GM21786 (cell line): Measurements from ENCODE around the gene COPA.
A peak's percentile ranks its signal among the peaks of the same experiment; 100 is the strongest.
"Not testable (repeated sequence)": the region's sequence is repeated elsewhere in the genome, so short reads cannot be mapped to it uniquely, and the experiment has no call there.

Experiments
- ATAC-seq: cut with Tn5 transposase; IDR thresholded peaks from one replicate; pipeline ENCODE4 v1.9.1; 2021; ENCODE audit not compliant: unreplicated experiment

The COPA gene

DNA sequence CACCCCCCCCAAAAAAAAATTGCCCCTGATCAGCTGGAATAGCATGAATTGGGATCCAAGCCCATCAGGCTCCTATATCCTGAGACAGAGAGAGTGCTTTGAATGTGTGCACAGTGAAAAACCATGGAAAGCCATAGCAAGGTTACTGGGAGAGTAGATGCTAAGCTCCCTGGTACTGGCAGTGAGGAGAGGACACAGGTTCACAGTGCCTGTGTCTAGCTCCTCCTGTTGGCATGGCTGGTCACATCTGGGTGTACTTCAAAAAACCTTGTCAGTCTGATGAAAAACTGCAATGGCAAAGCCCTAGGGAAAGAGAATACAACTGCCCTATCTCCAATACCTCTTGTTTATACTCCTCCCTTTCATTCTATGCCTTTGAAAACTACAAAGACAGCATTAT, 12.9 kb downstream of the COPA start:
- ATAC-seq: no peak

DNA sequence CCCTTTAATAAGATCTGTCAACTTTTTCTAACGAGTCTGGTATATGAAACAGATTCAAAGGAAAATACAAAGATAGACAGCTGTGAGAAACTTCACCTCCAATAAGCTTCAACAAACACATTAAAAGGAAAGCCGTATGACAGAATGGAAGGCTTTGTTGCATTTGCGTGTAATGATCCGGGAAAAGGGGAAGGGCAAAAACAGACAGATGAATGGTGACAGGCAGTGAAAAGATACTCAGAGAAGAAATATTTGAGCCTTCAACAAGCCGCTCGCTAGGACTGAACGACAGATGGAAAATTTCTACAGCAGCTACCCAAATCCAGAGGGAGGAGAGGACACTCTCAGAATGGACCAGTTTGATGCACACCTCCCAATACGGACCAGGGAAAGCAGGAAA, 14.9 kb downstream of the COPA start:
- ATAC-seq: no peak

GRCh38 chr1:160326418-160326817, 16.6 kb downstream of the COPA start:
- ATAC-seq: no peak

- no peak for ATAC-seq
Measured at GRCh38 chr1:160325252-160325651, 17.8 kb downstream of the COPA start.

DNA sequence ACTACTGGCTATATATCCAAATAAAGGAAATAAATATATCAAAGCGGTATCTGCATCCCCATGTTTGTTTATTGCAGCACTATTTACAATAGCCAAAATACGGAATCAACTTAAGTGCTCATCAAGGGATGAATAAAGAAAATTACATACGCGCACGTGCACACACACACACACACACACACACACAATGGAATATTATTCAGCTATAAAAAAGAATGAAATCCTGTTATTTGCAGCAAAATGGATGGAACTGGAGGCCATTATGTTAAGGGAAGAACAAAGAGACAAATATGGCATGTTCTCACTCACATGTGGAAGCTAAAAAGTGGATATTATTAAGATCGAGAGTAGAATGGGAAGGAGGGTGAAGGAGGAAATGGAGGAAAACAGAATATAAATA, 20.2 kb downstream of the COPA start:
- no peak for ATAC-seq

GRCh38 chr1:160315359-160315758, 27.7 kb downstream of the COPA start:
- no peak for ATAC-seq

GRCh38 chr1:160309571-160309970, 33.5 kb downstream of the COPA start:
- no peak for ATAC-seq

GRCh38 chr1:160309185-160309557, 33.9 kb downstream of the COPA start:
- ATAC-seq: no peak

DNA sequence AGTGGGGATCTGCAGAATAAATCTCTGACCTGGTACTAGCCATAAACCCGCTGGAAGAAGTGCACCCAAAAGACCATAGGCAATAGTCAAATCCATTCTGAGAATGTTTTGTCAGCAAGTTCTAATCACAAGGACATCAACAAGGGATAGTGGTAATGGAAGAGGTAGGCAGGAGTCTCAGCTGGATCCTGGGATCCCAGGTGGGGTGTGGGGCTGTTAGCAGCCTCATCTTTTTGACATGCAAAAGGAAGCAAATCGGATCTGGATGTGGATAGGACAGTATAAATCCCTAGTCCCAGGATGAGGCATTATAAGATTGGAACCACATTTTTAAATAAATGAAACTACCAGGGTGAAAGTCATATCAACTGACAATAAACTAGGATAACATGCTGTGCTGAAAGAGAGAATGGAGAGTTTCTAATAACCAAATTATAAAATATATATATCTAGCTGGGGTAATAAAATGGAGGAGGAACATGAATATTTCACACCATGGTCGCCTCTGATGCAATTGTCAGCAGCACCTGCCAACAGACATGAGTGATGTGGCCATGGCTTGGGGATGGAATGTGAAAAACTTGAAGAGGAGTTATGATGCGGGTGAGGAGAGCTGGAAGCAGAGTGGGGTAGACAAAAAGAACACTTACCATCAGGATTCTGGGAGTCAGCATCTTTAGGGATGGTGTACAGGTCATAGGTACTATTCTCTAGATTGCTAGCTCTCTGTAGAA, 34.4 kb downstream of the COPA start:
- ATAC-seq: no peak

GRCh38 chr1:160307118-160307791, 35.8 kb downstream of the COPA start:
- ATAC-seq: no peak

DNA sequence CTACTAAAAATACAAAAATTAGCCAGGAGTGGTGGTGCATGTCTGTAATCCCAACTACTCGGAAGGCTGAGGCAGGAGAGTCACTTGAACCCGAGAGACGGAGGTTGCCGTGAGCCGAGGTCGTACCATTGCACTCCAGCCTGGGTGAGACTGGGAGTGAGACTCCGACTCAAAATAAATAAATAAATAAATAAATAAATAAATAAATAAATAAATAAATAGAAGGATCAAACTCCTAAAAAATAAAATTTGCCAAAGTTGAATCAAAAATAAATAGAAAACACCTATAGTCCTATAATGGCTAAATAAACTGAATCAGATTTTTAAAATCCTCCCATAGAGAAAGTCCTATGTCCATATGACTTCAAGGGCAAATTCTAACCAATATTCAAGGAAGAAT, 42.9 kb downstream of the COPA start:
- no peak for ATAC-seq

GRCh38 chr1:160296036-160296435, 47.0 kb downstream of the COPA start:
- no peak for ATAC-seq

- ATAC-seq: no peak
Measured at GRCh38 chr1:160293020-160293968, 49.8 kb downstream of the COPA start.

DNA sequence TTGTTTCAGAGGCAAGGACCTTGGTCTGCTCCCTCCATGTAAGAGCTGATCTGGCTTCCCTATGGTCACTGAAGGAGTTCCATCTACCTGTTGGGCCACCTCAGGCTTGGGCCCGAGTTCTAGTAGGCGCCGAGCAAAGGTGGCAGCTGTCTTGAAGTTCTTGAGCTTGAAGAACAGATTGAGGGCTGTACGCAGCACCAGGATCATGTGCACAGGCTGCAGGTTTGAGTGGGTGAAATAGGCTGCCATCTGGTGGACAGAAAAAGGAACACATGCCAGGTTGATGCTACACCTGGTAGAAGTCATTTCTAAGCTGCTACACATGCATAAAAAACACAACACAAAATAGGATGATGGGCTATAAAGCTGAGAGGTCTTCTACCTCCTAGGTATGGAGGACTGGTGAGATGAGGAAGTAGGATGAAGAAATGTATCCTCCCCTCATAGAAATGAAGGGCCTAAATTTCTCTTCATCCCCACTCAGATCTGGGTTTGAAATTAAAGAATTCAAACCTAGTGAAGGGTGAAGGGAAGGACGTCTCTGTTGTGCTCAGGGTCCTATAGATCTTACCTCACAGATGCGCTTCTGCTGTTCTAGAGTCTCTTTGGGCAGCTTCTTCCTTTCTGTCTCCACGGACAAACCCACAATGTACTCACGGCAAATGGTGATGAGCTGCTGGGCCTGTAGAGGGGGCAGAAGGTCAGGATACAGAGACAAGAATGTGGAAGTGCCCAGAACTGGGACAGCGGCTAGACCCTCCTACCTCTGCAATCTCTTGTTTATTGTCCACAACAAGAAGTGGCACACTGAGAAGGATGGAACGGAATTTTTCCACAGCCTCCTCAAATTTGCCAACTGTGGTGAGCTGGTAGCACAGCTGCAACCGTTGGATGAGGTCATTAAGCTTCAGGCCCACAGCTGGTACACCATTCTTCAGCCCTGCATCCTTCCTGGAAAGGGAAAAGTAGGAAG, 51.5 kb downstream of the COPA start:
- ATAC-seq: peak; percentile 69

DNA sequence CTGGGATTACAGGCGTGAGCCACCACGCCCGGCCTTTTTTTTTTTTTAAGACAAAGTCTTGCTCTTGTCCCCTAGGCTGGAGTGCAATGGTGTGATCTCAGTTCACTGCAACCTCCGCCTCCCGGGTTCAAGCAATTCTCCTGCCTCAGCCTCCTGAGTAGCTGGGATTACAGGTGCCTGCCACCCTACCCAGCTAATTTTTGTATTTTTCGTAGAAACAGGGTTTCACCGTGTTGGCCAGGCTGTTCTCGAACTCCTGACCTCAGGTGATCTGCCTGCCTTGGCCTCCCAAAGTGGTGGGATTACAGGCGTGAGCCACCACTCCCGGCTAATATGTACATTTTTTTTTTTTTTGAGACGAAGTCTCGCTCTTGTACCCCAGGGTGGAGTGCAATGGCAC, 55.3 kb downstream of the COPA start:
- ATAC-seq: not testable (repeated sequence)

DNA sequence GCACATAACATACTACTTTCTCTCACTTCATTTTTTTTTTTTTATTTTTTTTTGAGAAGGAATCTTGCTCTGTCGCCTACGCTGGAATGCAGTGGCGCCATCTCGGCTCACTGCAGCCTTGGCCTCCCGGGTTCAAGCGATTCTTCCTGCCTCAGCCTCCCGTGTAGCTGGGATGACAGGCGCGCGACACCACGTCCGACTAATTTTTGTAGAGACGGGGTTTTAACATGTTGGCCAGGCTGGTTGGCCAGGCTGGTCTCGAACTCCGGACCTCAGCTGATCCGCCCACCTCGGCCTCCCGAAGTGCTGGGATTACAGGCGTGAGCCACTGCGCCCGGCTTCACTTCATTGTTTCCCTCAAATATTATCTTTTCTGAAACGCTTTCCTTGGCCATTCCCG, 57.5 kb downstream of the COPA start:
- no peak for ATAC-seq

DNA sequence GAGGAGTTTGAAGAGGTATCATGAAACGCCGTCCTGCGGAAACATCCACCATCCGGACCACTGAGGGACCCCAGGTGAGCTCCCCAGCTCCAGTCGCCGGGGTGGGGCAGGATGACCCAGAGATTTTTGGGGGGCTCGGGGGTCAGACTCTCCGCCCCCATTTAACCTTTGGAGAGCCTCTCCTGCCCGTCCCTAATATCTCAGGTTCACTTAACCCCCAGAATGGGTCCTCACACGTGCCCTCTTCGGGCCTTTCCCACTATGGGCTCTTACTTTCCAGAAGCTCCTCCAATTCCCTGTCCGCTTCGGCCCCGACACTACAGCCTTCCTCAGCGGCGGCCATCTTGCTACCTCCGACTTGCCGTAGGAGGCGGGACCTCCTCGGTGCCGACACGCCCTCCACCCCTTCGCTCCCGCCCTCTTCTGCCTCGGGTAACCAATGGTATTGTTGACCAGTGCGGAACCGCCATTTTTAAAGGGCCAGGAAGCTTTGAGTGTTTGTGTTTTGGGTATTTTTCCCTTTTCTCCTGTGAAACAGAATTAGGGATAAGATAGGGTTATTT, 58.2 kb downstream of the COPA start, which contains the start of gene PEX19:
TSS of gene PEX19 (minus strand) at position 352 of the 563 bp plus-strand sequence. CDS start at position 343, 9 bp downstream.
- ATAC-seq: peak; percentile 98

- ATAC-seq: peak; percentile 7
Measured at GRCh38 chr1:160284220-160284781, 58.7 kb downstream of the COPA start.

- no peak for ATAC-seq
Measured at GRCh38 chr1:160282807-160283206, 60.2 kb downstream of the COPA start.

- no peak for ATAC-seq
Measured at GRCh38 chr1:160277987-160278386, 65.1 kb downstream of the COPA start.
